CD14-positive monocyte (primary cell): ENCODE data around the gene CIB1. TPM values are rescaled to one million over a fixed set of nuclear protein-coding genes. Genes with fewer than 3 reads are reported as not detected.
A peak's percentile ranks its signal among the peaks of the same experiment; 100 is the strongest.

Experiments
- DNase-seq, 3 donors: peaks; one replicate each; pipeline ENCODE4 v3.0.0-alpha.2; 2011 to 2022
- H2AFZ ChIP-seq: 2 replicates; pipeline ENCODE4 v1.6.0; 2012; ENCODE audit warnings: mild to moderate bottlenecking, low read depth, low read length, inconsistent platforms; ENCODE audit not compliant: insufficient read depth, poor library complexity, severe bottlenecking
- H3K27ac ChIP-seq, 2 donors: 1 replicate in 1 of 2; 2 replicates in 1 of 2; pipeline ENCODE4 v1.5.1; 2012 to 2013; ENCODE audit warnings: low read length in 2 of 2, control low read depth in 1 of 2, inconsistent platforms in 1 of 2, low read depth in 1 of 2, mild to moderate bottlenecking in 1 of 2
- H3K27me3 ChIP-seq, 2 donors: one replicate each; pipeline versions ENCODE4 v1.6.0 to v1.6.1; 2011 to 2013; ENCODE audit warnings: low read length in 2 of 2; ENCODE audit not compliant: control insufficient read depth in 2 of 2, insufficient read depth in 2 of 2
- H3K36me3 ChIP-seq, 2 donors: replicated peaks in 1 of 2; 1 replicate in 1 of 2; 2 replicates in 1 of 2; pipeline versions ENCODE4 v1.5.1 to v1.6.1; 2012 to 2013; ENCODE audit warnings: low read length in 2 of 2, control low read depth in 1 of 2, inconsistent platforms in 1 of 2, mild to moderate bottlenecking in 1 of 2; ENCODE audit not compliant: insufficient read depth in 2 of 2, control insufficient read depth in 1 of 2
- H3K4me1 ChIP-seq, 2 donors: 1 replicate in 1 of 2; 2 replicates in 1 of 2; pipeline versions ENCODE4 v1.5.1 to v1.6.1; 2012 to 2013; ENCODE audit warnings: low read length in 2 of 2, control low read depth in 1 of 2, inconsistent platforms in 1 of 2, mild to moderate bottlenecking in 1 of 2, moderate library complexity in 1 of 2; ENCODE audit not compliant: insufficient read depth in 2 of 2, control insufficient read depth in 1 of 2
- H3K4me2 ChIP-seq: replicated peaks from 2 replicates; pipeline ENCODE3; 2012; ENCODE audit warnings: low read length, moderate library complexity, mild to moderate bottlenecking; ENCODE audit not compliant: poor library complexity, severe bottlenecking; ENCODE audit errors: extremely low read depth
- H3K4me3 ChIP-seq, 3 experiments: fragments of 200-600 bp in 1 of 3; sonication (generic) in 1 of 3; replicated peaks in 1 of 3; 1 replicate in 2 of 3; 2 replicates in 1 of 3; pipeline ENCODE4 v1.5.1; 2011 to 2013; ENCODE audit warnings: low read length in 3 of 3, mild to moderate bottlenecking in 3 of 3, control low read depth in 2 of 3, low read depth in 2 of 3, inconsistent platforms in 1 of 3, moderate library complexity in 1 of 3
- H3K79me2 ChIP-seq: 2 replicates; pipeline ENCODE4 v1.6.0; 2012; ENCODE audit warnings: mild to moderate bottlenecking, control low read depth, inconsistent platforms, low read length, moderate library complexity; ENCODE audit not compliant: insufficient read depth
- H3K9ac ChIP-seq: 2 replicates; pipeline ENCODE4 v1.6.0; 2017; ENCODE audit warnings: low read length, mild to moderate bottlenecking; ENCODE audit not compliant: insufficient read depth, poor library complexity, severe bottlenecking
- H3K9me3 ChIP-seq, 2 donors: replicated peaks in 1 of 2; 1 replicate in 1 of 2; 2 replicates in 1 of 2; pipeline versions ENCODE4 v1.5.1 to v1.6.1; 2012 to 2013; ENCODE audit warnings: low read length in 2 of 2, control low read depth in 1 of 2; ENCODE audit not compliant: control insufficient read depth in 1 of 2, insufficient read depth in 1 of 2
- H4K20me1 ChIP-seq: 2 replicates; pipeline ENCODE4 v1.6.0; 2012; ENCODE audit warnings: mild to moderate bottlenecking, low read length, control low read depth, moderate library complexity; ENCODE audit not compliant: insufficient read depth
- H3K27ac Mint-ChIP-seq, 7 donors: one replicate each; pipeline ENCODE4 v1.8.0; 2020; ENCODE audit warnings: mild to moderate bottlenecking in 7 of 7, mixed read lengths in 7 of 7, moderate library complexity in 6 of 7, inconsistent platforms in 2 of 7
- H3K27me3 Mint-ChIP-seq, 3 donors: one replicate each; pipeline ENCODE4 v1.8.0; 2021 to 2022; ENCODE audit warnings: low read depth in 3 of 3, mild to moderate bottlenecking in 3 of 3, mixed read lengths in 3 of 3, moderate library complexity in 3 of 3, inconsistent platforms in 1 of 3
- H3K36me3 Mint-ChIP-seq, 2 donors: one replicate each; pipeline ENCODE4 v1.8.0; 2020; ENCODE audit warnings: mixed read lengths in 2 of 2, inconsistent platforms in 1 of 2, mild to moderate bottlenecking in 1 of 2
- H3K4me1 Mint-ChIP-seq: one replicate; pipeline ENCODE4 v1.8.0; 2020; ENCODE audit warnings: mild to moderate bottlenecking, mixed read lengths
- H3K4me3 Mint-ChIP-seq, 2 donors: one replicate each; pipeline ENCODE4 v1.8.0; 2020; ENCODE audit warnings: mild to moderate bottlenecking in 2 of 2, mixed read lengths in 2 of 2, moderate library complexity in 1 of 2
- H3K9me3 Mint-ChIP-seq, 7 donors: one replicate each; pipeline ENCODE4 v1.8.0; 2020 to 2022; ENCODE audit warnings: mixed read lengths in 7 of 7, mild to moderate bottlenecking in 6 of 7, moderate library complexity in 6 of 7, inconsistent platforms in 2 of 7
- WGBS: methylation state at CpG from one replicate; pipeline ENCODE4 v1.1.5; 2013; ENCODE audit warnings: missing lambda C conversion rate; ENCODE audit not compliant: insufficient coverage; 5-methylcytosine and 5-hydroxymethylcytosine counted together
- intact Hi-C, 2 donors: fragments of 100-400 bp; cut with micrococcal nuclease; formaldehyde crosslinking; loops; one replicate each; pipeline versions ENCODE4 v1.15.0 to v1.15.1; 2023
- polyA plus RNA-seq, 3 donors: library from polyadenylated mRNA; depleted of rRNA in 1 of 3; unstranded in 2 of 3; stranded (reverse) in 1 of 3; fragments of 300-500 nt in 2 of 3; fragments of >200 nt in 1 of 3; fragmentation: Illumina TruSeq in 2 of 3; gene quantifications; 1 replicate in 2 of 3; 2 replicates in 1 of 3; pipeline ENCODE4 v1.2.3, GENCODE V29; 2012 to 2021
- TF ChIP-seq, protein P1 (sequence below): fragments of 200-600 bp; IDR thresholded peaks from one replicate; pipeline ENCODE4 v1.8.0; 2022; ENCODE audit warnings: antibody characterized with exemption, mild to moderate bottlenecking

CIB1 gene
- polyA plus RNA-seq, 3 donors: 77.5 to 197 (median 169) TPM

DNA sequence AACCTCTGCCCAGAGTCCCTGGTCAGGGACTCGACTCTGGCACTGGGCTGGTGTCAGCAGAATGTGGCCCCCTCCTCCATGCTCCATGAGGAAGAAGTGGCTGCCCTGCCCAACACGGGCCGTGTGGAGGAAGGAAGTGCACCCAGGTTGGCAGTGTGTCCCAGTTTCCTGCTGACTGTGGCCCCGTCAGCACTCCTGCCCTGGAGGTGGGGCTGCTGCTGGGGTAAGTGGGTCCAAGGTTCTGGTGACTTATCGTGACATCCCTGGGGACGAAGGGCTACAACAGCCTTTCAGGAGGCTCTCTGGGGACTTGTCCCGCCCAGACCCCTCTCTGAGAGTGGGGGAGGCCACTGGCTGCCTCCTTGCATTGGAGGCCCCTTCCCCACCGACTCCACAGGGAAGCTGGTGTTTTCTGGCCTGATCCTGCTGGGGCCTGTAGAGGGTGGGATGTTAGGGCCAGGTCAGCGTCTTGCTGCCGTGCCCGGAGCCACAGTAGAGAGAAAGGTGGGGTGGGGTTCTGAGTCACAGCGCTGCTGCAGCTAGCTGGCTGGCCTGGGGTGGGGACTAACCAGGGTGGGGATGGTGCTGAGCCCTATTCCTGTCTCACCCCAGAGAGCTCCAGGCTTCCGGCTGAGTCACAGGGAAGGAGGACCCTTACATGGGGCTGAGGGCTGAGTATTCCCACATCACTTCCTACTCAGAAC, 22.1 kb downstream of the CIB1 start:
- Histone ChIP-seq H3K27ac (peak overlapping the region in 1 of 2 donors; percentile 23), H4K20me1 (peaks cover 96% of the 10 kb centered on the region), H3K9me3 (no peaks in the 10 kb centered on the region), H3K36me3 (peaks cover 34 to 80% of the 10 kb centered on the region in 2 donors), H3K4me2 (peak overlapping the region; percentile 14), H3K4me3 (peak overlapping the region in 1 of 3 experiments; percentile 6), H3K4me1 (peaks cover 21 to 44% of the 10 kb centered on the region in 2 donors), H3K27me3 (no peaks in the 10 kb centered on the region), H2AFZ (no peak overlapping the region), H3K9ac (peak overlapping the region; percentile 2), H3K79me2 (peaks cover 88% of the 10 kb centered on the region)
- peaks cover 53% of the 10 kb centered on the region for H3K4me1 Mint-ChIP-seq
- intact Hi-C loops: no loop called here
- peak overlapping the region in 1 of 2 donors; percentile 15 for H3K4me3 Mint-ChIP-seq
- peaks cover 46 to 82% of the 10 kb centered on the region in 2 donors for H3K36me3 Mint-ChIP-seq
- TF ChIP-seq, protein P1, sequence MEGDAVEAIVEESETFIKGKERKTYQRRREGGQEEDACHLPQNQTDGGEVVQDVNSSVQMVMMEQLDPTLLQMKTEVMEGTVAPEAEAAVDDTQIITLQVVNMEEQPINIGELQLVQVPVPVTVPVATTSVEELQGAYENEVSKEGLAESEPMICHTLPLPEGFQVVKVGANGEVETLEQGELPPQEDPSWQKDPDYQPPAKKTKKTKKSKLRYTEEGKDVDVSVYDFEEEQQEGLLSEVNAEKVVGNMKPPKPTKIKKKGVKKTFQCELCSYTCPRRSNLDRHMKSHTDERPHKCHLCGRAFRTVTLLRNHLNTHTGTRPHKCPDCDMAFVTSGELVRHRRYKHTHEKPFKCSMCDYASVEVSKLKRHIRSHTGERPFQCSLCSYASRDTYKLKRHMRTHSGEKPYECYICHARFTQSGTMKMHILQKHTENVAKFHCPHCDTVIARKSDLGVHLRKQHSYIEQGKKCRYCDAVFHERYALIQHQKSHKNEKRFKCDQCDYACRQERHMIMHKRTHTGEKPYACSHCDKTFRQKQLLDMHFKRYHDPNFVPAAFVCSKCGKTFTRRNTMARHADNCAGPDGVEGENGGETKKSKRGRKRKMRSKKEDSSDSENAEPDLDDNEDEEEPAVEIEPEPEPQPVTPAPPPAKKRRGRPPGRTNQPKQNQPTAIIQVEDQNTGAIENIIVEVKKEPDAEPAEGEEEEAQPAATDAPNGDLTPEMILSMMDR: no peak
- H3K27ac Mint-ChIP-seq: peak overlapping the region in 5 of 7 donors; percentile 30 to 70 (median 37)
- H3K27me3 Mint-ChIP-seq: peaks cover 0 to 2% (median 0%) of the 10 kb centered on the region in 3 donors
- 12% methylated on average over 5 of the region's 13 CpGs for WGBS
- DNase-seq: peak in 1 of 3 donors; percentile 58
- H3K9me3 Mint-ChIP-seq: peaks cover 0 to 2% (median 0%) of the 10 kb centered on the region in 7 donors

DNA sequence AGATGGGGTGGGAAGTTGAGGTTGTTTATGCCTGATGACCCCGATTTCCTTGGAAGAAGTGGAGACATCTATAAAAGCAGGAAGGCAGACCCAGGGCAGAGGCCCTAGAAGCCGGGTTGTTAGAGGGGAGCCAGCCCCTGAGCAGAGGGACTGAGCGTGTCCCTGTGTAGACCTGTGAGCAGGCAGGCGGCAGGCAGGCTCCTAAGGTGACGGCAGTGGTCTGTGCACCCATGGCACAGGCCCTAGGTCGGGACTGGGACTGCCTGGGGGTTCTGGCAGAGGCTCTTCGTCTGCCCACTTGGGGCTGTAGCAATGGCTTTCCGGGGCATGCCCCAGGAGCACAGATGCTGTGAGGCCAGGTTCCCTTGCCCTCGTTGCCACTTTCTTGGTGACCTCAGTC, 22.7 kb downstream of the CIB1 start:
- Histone ChIP-seq H3K27ac (peak overlapping the region in 1 of 2 donors; percentile 23), H3K36me3 (peaks cover 32 to 78% of the 10 kb centered on the region in 2 donors), H3K4me2 (peak overlapping the region; percentile 14), H3K79me2 (peaks cover 90% of the 10 kb centered on the region), H2AFZ (no peak overlapping the region), H3K27me3 (no peaks in the 10 kb centered on the region), H3K4me1 (peaks cover 23 to 50% of the 10 kb centered on the region in 2 donors), H4K20me1 (peaks cover 96% of the 10 kb centered on the region), H3K9me3 (no peaks in the 10 kb centered on the region), H3K4me3 (peak overlapping the region in 1 of 3 experiments; percentile 6), H3K9ac (peak overlapping the region; percentile 2)
- DNase-seq: no peak
- H3K36me3 Mint-ChIP-seq: peaks cover 49 to 82% of the 10 kb centered on the region in 2 donors
- TF ChIP-seq, protein P1: no peak
- H3K27me3 Mint-ChIP-seq: peaks cover 0 to 2% (median 0%) of the 10 kb centered on the region in 3 donors
- H3K9me3 Mint-ChIP-seq: peaks cover 0 to 2% (median 0%) of the 10 kb centered on the region in 7 donors
- WGBS: 79% methylated on average over 8 of the region's 9 CpGs
- peaks cover 59% of the 10 kb centered on the region for H3K4me1 Mint-ChIP-seq
- intact Hi-C loops: no loop called here
- peak overlapping the region in 4 of 7 donors; percentile 13 to 69 (median 38) for H3K27ac Mint-ChIP-seq
- H3K4me3 Mint-ChIP-seq: no peak overlapping the region
